IPS DF 19.7 (cell line): ENCODE data around the gene DTX3.
"Not testable (repeated sequence)": the region's sequence is repeated elsewhere in the genome, so short reads cannot be mapped to it uniquely, and the experiment has no call there.

ENCODE experiments used
- DNase-seq: peaks from one replicate; pipeline ENCODE4 v3.0.0-alpha.2; 2013; ENCODE audit warnings: low read depth, low spot score

The DTX3 gene, protein sequence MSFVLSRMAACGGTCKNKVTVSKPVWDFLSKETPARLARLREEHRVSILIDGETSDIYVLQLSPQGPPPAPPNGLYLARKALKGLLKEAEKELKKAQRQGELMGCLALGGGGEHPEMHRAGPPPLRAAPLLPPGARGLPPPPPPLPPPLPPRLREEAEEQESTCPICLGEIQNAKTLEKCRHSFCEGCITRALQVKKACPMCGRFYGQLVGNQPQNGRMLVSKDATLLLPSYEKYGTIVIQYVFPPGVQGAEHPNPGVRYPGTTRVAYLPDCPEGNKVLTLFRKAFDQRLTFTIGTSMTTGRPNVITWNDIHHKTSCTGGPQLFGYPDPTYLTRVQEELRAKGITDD

DNA sequence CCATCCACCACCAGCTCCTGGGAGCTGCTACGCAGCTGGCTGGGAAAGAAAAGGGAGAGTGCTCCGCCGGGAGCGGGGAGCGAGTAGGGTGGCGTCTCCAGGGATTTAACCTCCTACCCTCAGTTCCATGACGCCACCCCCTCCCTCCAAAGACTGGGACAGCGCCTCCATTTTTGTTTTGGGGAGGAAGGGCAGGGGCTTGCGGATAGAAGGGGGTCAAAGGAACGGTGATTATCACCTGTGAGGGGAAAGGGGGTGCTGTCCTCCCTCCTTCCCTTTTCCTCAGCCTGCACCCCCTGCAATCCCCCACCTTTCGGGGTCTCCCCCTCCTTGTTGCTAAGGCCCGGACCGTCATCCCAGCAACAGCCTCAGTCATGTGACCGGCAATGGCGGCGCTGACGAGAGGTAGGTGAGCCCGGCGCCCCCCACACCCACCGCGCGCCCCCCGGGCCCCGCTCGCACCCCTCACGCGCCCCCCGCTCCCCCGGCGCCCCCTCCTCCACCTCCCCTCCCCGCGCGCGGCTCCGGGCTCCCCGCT lies at the start of gene DTX3:
DTX3 (plus strand) TSS at position 371 of the 538 bp plus-strand sequence. CDS start 1,694 bp downstream, outside the sequence.
- no peak for DNase-seq

DNA sequence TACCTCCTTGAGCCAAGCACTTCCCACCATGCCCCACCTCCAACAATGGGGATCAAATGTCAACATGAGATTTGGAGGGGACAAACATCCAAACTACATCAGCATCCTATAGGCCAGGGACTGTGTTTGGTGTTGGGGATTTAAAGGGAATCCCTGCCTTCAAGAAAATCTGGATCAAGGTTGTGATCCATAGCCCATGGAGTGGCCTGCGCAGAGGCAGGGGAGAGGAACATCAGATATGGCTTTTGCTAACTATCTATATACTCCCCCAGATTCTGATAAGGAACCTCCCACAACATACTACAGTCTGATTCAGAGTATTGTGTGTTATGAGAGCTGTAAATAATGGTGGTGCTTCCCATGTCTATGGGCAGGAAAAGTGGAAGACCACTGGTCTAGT lies 49.7 kb upstream of the DTX3 start:
- no peak for DNase-seq

DNA sequence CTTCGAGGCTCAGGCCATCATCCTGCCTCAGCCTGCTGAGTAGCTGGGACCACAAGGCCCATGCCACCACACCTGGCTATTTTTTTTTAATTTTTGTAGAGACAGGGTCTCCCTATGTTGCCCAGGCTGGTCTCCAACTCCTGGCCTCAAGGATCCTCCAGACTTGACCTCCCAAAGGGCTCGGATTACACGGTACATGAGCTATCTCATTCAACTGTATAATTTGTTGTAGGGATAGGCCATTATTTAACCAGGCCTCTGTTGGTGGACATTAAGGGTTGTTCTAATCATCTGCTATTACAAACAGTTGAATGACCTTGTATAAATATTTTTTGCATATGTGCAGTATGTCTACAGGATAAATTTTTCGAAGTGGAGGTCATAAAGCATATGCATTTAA lies 45.8 kb upstream of the DTX3 start:
- DNase-seq, result no peak

DNA sequence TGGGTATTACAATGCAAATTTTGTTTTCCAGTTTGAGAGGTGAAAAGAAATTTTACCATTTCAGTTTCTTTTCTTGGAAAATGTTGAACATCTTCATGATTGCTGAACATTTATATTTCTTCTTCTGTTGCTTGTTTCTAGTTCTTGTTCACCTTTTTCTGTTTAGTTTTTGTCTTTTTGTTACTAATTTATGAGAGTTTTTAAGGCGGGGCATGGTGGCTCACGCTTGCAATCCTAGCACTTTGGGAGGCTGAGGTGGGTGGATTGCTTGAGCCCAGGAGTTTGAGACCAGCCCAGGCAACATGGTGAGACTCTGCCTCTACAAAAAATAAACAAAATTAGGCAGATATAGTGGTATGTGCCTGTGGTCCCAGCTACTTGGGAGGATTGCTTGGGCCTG lies 44.1 kb upstream of the DTX3 start:
- no peak for DNase-seq

DNA sequence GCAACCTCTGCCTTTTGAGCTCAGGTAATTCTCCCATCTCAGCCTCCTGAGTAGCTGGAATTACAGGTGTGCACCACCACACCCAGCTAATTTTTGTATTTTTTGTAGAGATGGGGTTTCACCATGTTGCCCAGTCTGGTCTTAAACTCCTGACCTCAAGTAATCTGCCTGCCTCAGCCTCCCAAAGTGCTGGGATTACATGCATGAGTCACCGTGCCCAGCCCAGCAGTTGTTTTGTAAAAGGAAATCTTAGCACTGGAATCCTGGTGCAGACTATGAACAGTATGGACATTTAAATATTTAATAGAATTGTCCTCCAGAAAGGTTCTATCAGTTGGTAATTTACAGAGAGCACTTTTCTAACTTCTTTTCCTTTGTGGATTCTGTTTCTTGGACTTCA lies 43.5 kb upstream of the DTX3 start:
- not testable (repeated sequence) for DNase-seq

DNA sequence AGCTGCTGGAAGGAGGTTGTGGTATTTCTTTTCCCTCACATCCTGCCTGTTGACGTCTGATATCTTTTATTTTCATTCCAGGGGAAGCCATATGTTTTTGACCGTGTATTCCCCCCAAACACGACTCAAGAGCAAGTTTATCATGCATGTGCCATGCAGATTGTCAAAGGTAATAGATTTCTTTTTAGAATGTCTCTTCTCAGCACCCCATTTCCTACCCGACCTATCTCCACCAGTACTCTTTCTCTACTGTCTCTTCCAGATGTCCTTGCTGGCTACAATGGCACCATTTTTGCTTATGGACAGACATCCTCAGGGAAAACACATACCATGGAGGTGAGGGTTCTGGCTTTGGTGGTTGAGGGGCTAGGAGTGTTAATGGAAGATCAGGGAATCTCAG lies 41.3 kb upstream of the DTX3 start:
- no peak for DNase-seq

DNA sequence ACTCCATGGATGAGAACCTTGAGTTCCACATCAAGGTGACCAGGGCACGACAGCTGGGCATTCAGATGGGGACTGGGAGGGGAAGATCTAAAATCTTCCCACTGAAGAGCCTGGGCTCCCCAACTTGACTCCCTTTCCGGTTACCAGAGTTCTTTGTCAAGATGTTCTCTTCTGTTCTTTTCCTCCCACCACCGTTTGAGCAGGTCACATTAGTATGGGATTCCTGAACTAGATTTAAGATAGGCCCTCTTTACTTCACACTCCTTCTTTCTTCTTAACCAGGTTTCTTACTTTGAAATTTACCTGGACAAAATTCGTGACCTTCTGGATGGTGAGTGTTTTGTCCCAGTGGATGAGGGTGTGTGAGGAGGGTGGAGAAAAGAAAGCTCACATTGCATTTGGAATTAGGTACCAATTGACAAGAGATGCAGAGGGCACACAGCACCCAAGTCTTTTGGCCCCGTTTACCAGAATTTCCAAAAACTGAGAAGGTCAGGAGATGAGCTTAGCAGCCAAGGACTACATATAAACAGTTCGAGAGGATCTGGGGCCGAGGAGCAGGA lies 40.4 kb upstream of the DTX3 start:
- DNase-seq, result no peak

DNA sequence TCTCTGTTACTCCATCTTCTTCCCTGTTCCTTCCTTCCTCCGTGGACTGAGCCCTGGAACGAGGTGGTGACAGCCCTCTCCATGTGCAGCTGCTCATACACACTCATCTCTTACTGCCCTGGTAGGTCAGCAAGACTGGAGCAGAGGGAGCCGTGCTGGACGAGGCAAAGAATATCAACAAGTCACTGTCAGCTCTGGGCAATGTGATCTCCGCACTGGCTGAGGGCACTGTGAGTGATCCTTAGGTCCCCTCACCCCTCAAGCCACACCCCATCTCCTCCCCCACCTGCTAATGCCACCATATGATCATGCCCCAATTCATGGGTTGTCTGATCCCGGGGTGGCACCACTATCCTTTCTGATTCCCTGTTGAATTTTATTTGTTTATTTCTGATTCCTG lies 35.8 kb upstream of the DTX3 start:
- no peak for DNase-seq

DNA sequence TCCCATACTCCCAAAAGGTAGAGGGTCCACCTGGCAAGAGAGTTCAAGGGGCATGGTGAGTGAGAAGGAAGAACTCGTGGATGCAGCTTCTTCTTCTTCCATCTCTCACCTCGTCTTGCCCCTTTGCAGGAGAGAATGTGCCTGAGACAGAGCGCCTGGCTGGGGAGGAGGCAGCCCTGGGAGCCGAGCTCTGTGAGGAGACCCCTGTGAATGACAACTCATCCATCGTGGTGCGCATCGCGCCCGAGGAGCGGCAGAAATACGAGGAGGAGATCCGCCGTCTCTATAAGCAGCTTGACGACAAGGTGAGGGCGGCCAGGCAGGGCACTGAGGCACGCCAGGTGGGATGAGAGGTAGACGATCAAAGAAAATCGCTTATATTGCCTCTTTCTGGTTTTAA lies 34.8 kb upstream of the DTX3 start:
- no peak for DNase-seq

DNA sequence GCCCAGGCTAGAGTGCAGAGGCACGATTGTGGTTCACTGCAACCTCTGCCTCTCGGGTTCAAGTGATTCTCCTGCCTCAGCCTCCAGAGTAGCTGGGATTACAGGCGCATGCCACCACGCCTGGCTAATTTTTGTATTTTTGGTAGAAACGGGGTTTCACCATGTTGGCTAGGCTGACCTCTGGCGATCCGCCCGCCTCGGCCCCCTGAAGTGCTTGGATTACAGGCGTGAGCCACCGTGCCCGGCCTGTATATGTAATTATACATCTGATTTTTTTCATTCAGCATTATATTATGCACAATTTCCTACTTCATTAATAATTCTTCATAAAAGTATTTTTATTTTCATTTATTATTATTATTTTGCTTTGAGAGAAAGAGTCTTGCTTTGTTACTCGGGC lies 34.2 kb upstream of the DTX3 start:
- DNase-seq, result not testable (repeated sequence)

DNA sequence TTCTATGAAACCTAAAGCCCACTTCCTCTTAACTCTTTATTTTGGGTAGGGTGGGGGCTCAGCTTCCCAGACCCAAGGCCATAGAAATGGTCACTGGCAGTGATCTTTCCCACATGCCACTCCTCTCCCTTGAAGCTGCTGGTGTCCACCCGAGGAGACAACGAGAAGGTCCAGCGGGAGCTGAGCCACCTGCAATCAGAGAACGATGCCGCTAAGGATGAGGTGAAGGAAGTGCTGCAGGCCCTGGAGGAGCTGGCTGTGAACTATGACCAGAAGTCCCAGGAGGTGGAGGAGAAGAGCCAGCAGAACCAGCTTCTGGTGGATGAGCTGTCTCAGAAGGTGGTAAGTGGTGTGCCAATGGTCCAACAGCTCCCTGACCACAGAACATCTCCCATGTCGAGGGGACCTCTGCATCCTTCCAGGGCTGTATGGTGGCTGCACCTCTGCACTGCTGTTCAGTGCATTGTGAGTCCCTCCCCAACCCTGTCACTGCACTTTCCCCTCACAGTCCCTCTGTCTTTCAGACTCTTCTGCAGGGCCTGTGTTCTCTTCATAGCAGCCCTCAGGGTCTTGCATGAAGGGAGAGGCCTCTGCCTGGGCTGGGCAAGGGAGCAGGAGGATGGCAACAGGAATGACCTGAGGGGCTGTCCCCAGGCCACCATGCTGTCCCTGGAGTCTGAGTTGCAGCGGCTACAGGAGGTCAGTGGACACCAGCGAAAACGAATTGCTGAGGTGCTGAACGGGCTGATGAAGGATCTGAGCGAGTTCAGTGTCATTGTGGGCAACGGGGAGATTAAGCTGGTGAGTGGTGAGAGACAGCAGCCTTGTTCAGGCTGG lies 32.5 kb upstream of the DTX3 start:
- no peak for DNase-seq

DNA sequence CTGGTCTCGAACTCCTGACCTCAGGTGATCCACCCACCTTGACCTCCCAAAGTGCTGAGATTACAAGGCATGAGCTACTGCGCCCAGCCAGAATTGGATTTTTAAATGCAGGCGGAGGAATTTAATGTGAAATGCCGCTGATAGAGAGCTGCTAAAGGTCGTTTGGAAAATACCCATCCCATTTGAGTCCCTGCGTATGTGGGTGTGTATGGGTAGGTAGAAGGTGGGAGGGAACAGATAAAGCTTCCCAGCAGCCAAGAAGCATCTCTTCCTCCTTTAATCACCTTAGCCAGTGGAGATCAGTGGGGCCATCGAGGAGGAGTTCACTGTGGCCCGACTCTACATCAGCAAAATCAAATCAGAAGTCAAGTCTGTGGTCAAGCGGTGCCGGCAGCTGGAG lies 29.8 kb upstream of the DTX3 start:
- no peak for DNase-seq

DNA sequence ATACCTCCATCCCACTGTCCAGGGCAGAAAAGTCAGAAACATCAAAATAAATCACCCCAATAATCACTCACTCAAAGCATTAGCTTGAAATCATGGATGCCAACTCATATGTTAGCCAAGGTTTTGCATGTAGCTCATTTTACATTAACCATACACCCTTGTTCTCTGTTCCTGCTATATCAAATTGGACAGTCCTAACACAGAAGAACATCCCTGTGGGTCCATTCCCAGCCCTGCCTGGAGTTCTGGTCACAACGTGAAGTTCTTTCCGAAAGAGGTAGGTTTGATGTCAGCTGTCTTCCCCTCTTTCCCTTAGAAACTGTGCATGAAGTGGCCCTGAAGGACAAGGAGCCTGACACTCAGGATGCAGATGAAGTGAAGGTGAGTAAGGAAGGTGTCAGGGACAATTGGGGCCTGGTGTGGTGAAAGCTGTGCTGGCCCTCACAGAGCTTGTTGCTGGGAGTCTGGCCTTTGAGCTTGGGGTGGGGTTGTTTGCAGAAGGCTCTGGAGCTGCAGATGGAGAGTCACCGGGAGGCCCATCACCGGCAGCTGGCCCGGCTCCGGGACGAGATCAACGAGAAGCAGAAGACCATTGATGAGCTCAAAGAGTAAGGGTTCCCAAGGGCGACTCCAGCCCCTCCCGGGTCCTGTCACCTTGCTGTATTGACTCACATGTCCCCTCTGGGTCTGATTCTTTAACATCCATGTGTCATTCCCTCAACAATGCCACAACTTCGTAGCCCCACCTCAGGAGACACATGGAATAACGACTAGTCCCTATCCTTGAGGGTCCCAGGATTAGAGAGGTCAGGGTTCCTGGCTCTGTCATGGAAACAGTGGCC lies 28.6 kb upstream of the DTX3 start:
- no peak for DNase-seq

DNA sequence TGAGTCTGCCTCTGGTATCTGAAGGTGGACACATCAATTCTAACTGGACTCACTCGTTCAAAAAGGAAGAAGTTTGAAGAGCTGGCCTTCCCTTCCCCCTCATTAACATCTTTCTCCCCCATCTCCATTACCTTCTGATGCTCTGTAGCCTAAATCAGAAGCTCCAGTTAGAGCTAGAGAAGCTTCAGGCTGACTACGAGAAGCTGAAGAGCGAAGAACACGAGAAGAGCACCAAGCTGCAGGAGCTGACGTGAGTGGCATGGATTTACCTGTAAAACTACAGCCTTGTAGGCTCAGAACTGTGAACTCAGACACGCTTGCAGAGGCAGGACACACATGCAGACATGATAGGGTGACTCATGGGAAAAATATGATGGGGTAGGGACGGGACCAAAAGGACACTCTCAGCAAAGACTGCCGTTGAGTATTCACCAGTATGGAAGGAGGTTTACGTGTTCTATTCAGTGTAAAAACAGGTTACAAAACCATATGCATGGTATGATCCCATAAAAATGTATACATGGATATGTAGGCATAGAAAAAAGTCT lies 27.9 kb upstream of the DTX3 start:
- DNase-seq, result no peak

DNA sequence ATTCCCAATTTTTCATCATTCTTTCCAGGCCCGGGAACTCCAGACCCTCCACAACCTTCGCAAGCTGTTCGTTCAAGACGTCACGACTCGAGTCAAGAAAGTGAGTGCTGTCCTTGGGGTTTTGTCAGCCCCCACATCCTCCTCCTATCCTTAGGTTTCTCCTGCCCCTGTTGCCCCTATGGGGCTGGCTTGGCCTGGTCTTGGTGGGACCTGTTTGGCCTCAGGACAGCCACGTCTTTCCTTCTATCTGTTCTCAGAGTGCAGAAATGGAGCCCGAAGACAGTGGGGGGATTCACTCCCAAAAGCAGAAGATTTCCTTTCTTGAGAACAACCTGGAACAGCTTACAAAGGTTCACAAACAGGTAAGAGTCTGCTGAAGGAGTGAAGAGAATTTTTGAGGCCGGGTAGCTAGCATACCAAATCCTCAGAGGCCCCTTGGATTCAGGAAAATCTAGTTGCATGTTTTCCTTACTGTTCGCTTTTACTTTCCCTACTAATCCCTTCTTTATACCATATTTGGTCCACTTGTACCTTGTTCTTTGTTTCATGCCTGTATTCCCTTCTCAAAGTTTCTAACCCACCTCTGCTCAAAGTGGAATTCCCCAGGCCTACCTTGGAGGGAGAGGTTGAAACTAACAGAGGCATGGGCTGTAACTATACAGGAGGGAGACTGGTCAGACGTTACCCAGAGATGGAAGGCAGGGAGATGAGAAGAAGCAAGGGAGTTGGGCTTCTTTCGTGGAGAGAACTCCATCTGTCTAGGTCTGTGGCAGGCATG lies 26.5 kb upstream of the DTX3 start:
- DNase-seq, result no peak

DNA sequence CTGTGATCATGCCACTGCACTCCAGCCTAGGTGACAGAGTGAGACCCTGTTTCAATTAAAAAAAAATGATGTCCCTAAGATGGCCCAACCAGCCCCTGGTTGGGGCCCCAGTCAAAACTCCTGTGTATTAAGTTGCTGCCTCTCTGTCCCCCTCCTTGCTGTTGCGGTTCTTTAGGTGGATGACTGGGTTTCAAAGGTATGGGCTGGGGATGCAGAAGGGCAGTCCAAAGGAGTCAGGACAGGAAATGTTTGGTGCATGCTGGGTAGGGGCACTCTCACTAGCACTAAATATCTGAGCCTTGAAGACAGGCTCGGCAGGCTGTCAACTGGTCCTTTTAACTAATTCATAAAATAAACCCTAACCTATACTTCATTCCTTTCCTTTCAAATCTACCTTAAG lies 25.6 kb upstream of the DTX3 start:
- no peak for DNase-seq

DNA sequence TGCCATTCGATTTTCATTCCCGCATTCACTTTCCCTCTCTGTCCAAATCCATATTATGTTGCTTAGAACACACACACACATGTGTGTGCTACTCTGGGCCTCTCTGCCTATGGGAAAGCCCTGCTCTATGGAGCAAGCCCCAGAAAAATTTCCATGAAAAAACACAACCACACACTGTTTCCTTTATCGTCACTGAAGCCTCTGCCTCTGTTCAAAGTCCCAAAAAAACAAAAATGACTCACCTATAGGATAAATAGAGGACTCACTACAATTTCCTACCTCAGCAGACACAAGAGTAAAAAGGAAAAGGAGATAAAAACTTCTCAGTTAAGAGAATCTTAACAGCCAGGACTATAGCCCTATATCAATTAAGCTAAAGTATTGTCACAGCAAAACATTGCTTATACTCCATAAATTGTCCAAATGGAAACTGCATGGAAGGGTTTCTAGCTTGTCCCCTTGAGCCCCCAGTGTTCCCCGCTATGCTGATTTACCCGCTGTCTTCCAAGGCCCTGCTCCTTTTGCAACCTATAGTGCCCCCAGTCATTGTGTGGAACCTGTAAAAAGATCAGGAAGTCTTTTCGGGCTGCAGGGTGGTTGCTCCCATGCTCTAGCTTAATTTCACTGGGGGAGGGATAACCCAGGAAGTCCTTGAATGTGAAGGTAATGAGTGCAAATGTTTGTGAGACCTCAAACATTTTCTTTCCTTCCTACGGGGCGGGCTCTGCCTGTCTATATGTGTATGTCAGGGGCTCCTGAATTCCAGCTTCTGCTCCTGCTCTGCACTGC lies 24.8 kb upstream of the DTX3 start:
- no peak for DNase-seq

DNA sequence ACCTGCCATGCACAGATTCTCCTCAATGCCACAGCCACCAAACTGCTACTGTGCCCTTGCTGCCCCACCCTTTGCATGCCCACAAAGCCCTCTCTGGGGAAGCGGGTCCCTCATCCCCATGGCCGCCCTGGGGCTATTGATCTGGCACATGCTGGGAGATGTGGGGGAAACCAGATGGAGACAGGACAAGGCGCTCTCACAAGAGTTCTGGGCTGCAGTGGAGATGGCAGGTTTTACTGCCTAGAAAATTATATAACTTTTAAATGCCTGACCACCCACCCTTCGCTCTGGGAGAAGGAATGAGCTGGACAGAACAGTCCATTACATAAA lies 24.2 kb upstream of the DTX3 start:
- DNase-seq, result no peak

DNA sequence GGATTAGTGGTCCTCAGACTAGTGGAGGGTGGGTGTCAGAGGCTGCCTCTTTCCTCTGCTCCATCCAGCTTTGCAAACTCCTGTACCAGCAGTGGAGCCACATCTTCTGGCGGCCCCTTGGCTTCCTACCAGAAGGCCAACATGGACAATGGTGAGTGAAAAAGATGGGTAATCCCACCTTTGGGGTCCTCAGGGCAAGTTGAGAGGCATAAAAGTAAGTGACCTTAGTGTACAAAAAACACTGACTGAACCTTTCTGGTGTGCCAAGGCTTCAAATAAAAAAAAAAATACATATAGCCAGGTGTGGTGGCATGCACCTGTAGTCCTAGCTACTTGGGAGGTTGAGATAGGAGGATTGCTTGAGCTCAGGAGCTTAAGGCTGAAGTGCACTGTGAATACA lies 22.8 kb upstream of the DTX3 start:
- DNase-seq, result no peak

DNA sequence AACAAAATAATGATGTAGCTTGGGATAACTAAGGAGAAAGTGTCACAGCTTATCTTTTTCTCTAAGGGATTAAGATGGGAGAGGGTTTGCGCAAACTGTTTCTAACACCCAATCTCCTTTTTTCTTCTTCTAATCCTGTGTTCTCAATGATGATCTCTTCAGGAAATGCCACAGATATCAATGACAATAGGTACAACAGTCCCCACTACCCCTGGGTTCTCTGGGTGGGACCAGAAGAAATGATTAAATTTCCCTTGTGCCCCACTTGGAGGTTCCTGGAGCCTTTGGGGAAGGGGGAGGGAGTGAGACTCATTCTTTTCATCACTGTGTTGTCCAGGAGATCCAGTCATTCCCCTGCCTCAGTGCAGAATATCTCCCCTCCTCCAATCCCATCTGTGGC lies 22.2 kb upstream of the DTX3 start:
- DNase-seq, result no peak
